ENCODE results near the gene HLF. TPM values are rescaled to one million over a fixed set of nuclear protein-coding genes. Genes with fewer than 3 reads are reported as not detected.

The HLF gene, protein sequence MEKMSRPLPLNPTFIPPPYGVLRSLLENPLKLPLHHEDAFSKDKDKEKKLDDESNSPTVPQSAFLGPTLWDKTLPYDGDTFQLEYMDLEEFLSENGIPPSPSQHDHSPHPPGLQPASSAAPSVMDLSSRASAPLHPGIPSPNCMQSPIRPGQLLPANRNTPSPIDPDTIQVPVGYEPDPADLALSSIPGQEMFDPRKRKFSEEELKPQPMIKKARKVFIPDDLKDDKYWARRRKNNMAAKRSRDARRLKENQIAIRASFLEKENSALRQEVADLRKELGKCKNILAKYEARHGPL
- polyA plus RNA-seq = not detected

DNA sequence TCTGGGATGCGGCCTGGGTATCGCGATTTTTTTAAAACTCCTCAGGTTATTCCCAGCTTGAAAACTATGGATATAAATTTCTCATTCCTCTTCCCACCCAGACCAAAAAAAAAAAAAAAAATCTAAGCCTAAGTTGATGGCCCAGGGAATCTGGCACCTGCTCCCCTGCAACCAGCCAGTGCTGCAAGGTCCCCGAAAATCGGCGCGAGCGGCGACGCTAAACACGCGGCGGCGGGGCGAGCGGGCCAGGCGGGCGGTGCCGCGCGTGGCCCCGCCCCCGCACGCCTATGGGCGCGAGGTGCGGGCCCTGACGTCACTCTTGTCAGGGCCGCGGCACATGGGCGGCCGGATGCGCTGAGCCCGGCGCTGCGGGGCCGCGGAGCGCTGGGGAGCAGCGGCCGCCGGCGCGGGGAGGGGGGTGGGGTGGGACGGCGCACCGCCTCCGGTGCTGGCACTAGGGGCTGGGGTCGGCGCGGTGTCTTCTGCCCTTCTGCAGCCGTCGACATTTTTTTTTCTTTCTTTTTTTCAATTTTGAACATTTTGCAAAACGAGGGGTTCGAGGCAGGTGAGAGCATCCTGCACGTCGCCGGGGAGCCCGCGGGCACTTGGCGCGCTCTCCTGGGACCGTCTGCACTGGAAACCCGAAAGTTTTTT lies at the start of gene HLF:
Gene HLF, plus strand, starts transcription at position 316 of the 654 bp plus-strand sequence. CDS start 525 bp downstream, outside the sequence.
- peaks cover 1 to 11% (median 2%) of the 10 kb centered on the region in 3 donors for H3K9me3 Mint-ChIP-seq
- H3K27me3 Mint-ChIP-seq = peaks cover 72% of the 10 kb centered on the region
- H3K4me1 Mint-ChIP-seq = peaks cover 6 to 22% (median 8%) of the 10 kb centered on the region in 3 donors
- H3K4me3 Mint-ChIP-seq = peak within 1 kb of the TSS; percentile 52 to 88 (median 78)
- H3K27ac Mint-ChIP-seq = peak within 1 kb of the TSS; percentile 16 to 84 (median 51)
- H3K36me3 Mint-ChIP-seq = no peaks in the 10 kb centered on the region

DNA sequence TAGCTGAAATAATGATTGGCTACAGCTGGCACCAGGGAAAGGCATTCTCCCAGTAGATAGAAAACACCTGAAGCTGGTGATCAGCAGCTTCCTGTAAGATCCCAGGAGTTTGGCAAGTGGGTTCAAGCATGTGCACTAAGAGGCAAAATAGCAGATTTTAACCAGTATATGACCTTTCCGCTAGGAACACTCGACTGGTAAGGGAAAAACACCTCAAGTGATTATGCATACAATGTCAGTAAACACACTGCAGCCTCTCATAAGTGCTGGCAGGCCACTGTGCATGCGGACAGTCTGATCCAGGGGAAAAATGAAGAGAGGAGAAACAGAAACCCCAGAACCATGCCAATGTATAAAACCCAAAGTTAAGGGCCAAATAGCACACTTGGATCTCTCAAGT lies 49.0 kb upstream of the HLF start:
- Mint-ChIP-seq H3K27ac (no peak overlapping the region), H3K9me3 (peaks cover 0 to 3% (median 3%) of the 10 kb centered on the region in 3 donors), H3K36me3 (no peaks in the 10 kb centered on the region), H3K4me3 (no peak overlapping the region), H3K27me3 (peaks cover 7% of the 10 kb centered on the region), H3K4me1 (no peaks in the 10 kb centered on the region)

DNA sequence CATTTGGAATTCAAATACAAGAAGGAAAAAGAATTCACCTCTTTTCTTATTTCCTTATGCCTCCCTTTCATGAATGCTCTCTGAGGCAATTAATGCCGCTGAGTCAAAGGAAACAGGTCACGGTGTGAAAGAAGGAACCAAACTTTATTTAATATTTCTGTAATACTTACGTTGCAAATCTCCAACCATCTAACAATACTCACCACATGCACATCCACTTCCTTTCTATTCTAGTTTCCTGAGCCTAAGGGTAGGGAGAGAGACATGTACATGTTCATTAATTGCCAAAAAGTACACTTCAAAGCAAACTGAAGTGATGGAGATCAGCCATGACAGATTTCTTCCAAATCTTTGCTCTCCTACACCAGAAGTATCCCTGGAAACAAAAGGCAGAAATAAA lies 47.9 kb upstream of the HLF start:
- Mint-ChIP-seq H3K36me3 (no peaks in the 10 kb centered on the region), H3K27me3 (peaks cover 7% of the 10 kb centered on the region), H3K27ac (no peak overlapping the region), H3K9me3 (peaks cover 0 to 3% (median 3%) of the 10 kb centered on the region in 3 donors), H3K4me3 (no peak overlapping the region), H3K4me1 (no peaks in the 10 kb centered on the region)

DNA sequence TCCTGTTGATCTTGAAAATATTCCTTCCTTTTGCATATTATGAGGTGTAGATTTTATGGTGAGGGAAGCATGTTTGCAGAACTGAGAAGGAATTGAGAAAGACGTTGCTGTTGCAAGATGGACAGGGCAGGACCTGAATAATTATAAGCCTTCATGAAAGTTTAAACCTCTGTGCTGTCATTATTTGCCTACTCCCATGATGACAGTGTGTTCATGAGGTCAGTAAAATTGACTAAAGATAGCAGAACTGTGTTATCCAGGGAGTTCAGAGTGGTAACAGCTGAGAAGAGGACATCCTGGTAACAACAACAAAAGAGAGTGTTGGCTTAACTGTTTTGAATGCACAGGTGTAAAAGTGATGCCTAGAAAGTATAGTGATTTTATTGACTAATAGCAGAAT lies 45.3 kb upstream of the HLF start:
- Mint-ChIP-seq H3K9me3 (peaks cover 0 to 3% (median 3%) of the 10 kb centered on the region in 3 donors), H3K4me3 (no peak overlapping the region), H3K4me1 (no peaks in the 10 kb centered on the region), H3K27ac (no peak overlapping the region), H3K27me3 (peaks cover 11% of the 10 kb centered on the region), H3K36me3 (no peaks in the 10 kb centered on the region)

DNA sequence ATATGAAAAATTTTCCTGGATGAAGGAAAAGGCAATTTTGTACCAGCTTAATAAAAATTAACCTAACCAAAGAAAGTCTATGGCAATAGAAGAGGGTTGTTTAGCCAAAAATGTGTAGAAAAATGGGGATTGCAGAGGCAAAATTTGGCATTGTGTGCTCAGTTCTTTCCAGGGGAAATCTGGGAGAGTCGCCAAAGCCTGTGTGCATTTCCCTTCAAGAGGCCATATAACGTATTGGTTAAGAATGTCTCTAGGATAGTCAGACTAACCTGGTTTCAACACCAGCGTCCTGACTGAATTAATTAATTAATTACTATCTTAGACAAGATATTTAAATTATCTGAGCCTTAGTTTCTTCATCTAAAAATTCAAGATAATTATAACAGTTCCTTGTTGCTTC lies 44.8 kb upstream of the HLF start:
- no peaks in the 10 kb centered on the region for H3K36me3 Mint-ChIP-seq
- H3K27ac Mint-ChIP-seq = no peak overlapping the region
- H3K4me1 Mint-ChIP-seq = no peaks in the 10 kb centered on the region
- no peak overlapping the region for H3K4me3 Mint-ChIP-seq
- H3K9me3 Mint-ChIP-seq = peaks cover 0 to 3% (median 0%) of the 10 kb centered on the region in 3 donors
- H3K27me3 Mint-ChIP-seq = peaks cover 11% of the 10 kb centered on the region

DNA sequence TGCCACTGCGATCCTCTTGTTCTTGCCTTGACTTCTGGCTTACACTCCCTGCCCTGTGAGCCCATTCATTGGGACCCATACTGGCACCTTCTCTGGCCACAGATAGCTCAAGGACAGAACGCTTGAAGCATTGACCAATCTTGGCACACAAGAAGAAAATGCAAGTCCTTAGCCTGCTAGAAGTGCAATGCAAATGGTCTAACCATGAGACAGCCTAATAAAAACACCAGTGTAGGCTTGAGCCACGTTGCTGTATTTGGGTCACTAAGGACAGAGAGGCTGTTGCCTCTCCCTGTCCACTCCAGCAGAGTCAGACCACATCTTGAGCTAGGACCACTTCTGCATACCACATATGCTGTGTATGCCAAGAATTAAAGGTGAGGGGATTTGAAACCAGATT lies 41.2 kb upstream of the HLF start:
- H3K9me3 Mint-ChIP-seq = peaks cover 0 to under 1% (median 0%) of the 10 kb centered on the region in 3 donors
- H3K27ac Mint-ChIP-seq = no peak overlapping the region
- no peak overlapping the region for H3K4me3 Mint-ChIP-seq
- H3K4me1 Mint-ChIP-seq = no peaks in the 10 kb centered on the region
- peaks cover 14% of the 10 kb centered on the region for H3K27me3 Mint-ChIP-seq
- H3K36me3 Mint-ChIP-seq = no peaks in the 10 kb centered on the region

DNA sequence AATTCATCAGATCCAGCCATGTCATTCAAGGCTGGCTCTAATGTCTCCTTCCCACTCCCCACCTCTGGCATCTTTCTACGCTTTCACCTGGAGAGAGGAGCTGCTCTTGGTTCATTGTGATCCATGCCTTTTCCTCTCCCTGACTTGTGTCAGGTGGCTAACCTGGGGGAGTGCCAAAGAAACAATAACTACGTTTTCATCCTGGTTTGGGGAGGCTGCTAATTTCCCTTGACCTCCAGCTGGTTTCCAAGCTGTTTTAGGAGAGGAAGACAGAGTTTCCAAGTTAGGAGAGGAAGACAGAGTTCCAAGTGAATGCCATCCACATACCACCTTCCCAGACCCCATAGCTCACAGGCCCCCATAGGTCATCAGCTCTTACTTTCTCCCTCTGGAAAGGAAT lies 40.0 kb upstream of the HLF start:
- no peaks in the 10 kb centered on the region for H3K4me1 Mint-ChIP-seq
- no peak overlapping the region for H3K4me3 Mint-ChIP-seq
- no peak overlapping the region for H3K27ac Mint-ChIP-seq
- no peaks in the 10 kb centered on the region for H3K9me3 Mint-ChIP-seq
- H3K36me3 Mint-ChIP-seq = no peaks in the 10 kb centered on the region
- H3K27me3 Mint-ChIP-seq = peaks cover 16% of the 10 kb centered on the region

DNA sequence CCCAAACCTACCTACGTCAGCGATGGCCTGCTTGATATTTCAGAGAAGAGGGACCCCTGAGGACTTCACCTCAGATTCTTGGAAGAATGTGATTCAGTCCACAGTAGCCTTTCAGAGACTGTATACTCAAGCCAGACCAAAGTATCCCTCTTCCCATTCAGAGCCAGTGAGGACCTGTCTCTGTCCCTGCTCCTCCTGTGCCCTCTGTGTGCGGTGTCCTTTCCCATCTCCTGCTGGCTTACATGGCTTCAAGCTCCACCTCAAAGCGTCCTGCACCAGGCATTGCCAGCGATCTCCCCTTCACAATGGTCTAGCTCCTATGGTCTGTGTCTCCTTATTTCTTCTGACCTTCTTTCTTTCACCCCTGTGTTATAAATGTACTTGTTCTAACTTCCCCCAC lies 39.5 kb upstream of the HLF start:
- no peak overlapping the region for H3K4me3 Mint-ChIP-seq
- no peak overlapping the region for H3K27ac Mint-ChIP-seq
- no peaks in the 10 kb centered on the region for H3K9me3 Mint-ChIP-seq

DNA sequence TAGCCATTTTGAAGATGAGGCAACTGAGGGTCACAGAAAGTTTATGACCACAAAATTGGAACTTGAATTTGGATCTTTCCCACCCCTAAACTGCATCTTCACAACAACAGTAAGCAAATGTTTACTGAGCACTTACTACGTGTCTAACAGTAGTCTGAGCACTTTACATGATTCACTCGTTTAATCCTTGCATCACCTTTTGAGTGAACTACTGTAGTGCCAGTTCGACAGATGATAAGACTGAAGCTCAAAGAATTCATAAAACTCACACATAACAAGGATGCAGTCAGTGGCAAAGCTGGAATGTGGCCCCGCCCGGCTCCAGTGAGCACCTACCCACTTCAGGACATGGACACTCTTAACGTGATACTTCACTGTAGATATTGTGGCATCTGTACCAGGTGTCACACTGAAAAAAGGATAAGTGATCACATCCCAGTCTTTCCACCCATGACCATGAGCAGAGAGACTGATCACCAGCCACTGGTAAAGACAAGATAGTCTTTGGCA lies 36.0 kb upstream of the HLF start:
- Mint-ChIP-seq H3K4me1 (peaks cover 0 to 2% (median 1%) of the 10 kb centered on the region in 3 donors), H3K27ac (peak overlapping the region in 1 of 3 donors; percentile 50), H3K9me3 (no peaks in the 10 kb centered on the region), H3K36me3 (peaks cover 4% of the 10 kb centered on the region), H3K27me3 (peaks cover 14% of the 10 kb centered on the region), H3K4me3 (no peak overlapping the region)

More for the DNA sequence above, 39.5 kb upstream of the HLF start:
- Mint-ChIP-seq H3K27me3 (peaks cover 16% of the 10 kb centered on the region), H3K36me3 (no peaks in the 10 kb centered on the region), H3K4me1 (no peaks in the 10 kb centered on the region)

DNA sequence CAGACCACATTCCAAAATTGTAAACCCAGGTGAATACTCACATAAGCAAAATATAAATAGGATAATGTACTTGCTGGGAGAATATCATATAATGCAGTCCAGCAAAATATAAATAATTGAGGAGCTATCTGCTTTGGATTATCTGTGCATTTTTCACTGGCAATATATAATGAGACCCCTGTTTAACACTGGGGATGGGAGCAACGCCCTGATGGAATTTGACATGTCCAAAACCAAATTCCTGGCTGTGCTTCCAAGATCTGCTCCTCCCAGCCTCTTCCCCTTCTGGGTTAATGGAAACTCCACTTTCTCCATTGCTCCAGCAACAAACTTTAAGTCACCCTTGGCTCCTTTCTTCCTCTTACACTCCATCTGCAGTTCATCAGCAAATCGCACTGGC lies 35.5 kb upstream of the HLF start:
- H3K36me3 Mint-ChIP-seq = peaks cover 6% of the 10 kb centered on the region
- H3K4me1 Mint-ChIP-seq = peaks cover 2 to 7% (median 6%) of the 10 kb centered on the region in 3 donors
- H3K27ac Mint-ChIP-seq = peak overlapping the region in 1 of 3 donors; percentile 50

DNA sequence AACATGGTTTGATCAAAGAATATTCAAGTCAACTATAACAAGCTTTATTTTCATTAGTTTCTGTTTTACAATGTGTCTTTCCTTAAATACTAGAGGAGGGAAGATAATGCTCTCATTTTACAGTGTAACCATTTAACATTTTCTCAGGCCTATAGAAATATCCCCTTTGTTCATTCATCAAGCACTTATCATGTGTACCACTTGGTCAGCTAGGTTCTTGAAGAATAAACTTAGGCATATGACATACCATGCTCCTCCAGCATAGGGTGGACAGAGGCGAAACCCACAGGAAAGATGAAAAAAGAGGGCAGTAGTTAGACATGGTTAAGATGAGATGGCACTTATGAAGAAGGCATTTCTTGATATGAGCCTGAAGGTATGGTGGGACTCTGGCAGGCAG lies 34.0 kb upstream of the HLF start:
- Mint-ChIP-seq H3K27ac (no peak overlapping the region), H3K4me1 (peaks cover 5 to 10% (median 8%) of the 10 kb centered on the region in 3 donors), H3K4me3 (no peak overlapping the region), H3K9me3 (no peaks in the 10 kb centered on the region), H3K27me3 (peaks cover 9% of the 10 kb centered on the region), H3K36me3 (peaks cover 6% of the 10 kb centered on the region)

More for the DNA sequence above, 35.5 kb upstream of the HLF start:
- no peaks in the 10 kb centered on the region for H3K9me3 Mint-ChIP-seq
- H3K4me3 Mint-ChIP-seq = peak overlapping the region in 1 of 4 donors; percentile 22
- peaks cover 11% of the 10 kb centered on the region for H3K27me3 Mint-ChIP-seq

DNA sequence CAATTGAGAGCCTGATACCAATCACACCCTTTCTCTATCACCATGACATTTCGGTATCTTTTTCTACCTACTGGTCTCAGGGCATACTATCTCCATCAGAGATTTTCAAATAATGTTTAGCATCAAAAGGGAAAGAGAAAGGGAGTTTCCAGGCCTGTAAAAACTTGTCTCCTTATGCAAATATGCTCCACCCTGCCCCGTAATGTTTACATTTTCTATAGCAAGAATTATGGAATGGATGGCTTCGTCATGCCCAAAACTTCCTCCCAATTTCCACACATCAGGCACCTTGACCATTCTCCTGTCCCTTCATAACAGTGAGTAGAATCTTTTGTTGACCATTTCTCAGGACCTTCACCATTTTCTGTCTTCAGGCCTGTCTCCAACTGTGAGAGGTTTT lies 30.9 kb upstream of the HLF start:
- peaks cover 5% of the 10 kb centered on the region for H3K27me3 Mint-ChIP-seq
- peak overlapping the region in 2 of 3 donors; percentile 63 to 78 for H3K27ac Mint-ChIP-seq
- H3K36me3 Mint-ChIP-seq = peaks cover 6% of the 10 kb centered on the region
- H3K4me1 Mint-ChIP-seq = peaks cover 20 to 30% (median 25%) of the 10 kb centered on the region in 3 donors
- no peaks in the 10 kb centered on the region for H3K9me3 Mint-ChIP-seq
- H3K4me3 Mint-ChIP-seq = peak overlapping the region in 1 of 4 donors; percentile 77

DNA sequence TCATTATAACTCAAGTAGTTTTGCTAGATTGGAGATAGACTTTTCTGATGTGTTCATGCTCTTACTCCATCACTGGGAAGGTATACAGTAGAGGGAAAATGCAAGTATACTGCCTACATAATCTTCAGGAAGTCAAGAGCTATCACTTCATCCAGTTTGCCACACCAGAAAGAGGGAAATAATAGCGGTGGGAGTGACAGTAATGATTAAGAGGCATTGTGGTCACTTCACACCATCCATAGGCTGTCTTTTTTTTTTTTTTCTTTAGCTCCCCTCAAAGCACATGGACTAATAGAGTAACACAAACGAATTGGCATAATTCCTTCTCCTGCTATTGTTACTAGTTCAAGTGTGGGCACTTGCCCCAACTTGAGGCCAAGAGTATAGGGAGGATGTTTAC lies 28.4 kb upstream of the HLF start:
- H3K4me3 Mint-ChIP-seq = peak overlapping the region in 2 of 4 donors; percentile 1 to 2
- H3K9me3 Mint-ChIP-seq = no peaks in the 10 kb centered on the region
- H3K27me3 Mint-ChIP-seq = peaks cover 2% of the 10 kb centered on the region
- H3K27ac Mint-ChIP-seq = no peak overlapping the region
- H3K36me3 Mint-ChIP-seq = peaks cover 6% of the 10 kb centered on the region
- H3K4me1 Mint-ChIP-seq = peaks cover 21 to 33% (median 25%) of the 10 kb centered on the region in 3 donors

DNA sequence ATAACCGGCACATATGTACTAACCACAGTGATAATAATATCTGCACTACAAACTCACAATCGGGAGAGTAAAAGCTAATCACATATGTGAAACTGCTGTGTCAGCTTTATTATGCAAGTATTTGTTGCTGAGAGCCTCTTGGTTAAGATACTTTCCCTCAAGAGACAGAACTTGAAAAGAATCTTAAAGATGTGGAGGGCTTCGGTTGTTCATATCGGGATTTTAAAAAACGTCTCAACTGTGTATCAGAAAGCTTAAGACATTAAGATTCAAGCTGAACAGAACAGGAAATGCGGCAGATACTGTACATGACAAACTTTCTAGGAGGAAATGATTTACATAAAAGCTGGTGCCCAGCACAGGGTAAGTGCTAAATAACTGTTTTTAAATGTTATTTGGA lies 27.5 kb upstream of the HLF start:
- Mint-ChIP-seq H3K27ac (peak overlapping the region in 2 of 3 donors; percentile 6 to 24), H3K4me3 (peak overlapping the region; percentile 18 to 94 (median 69)), H3K4me1 (peaks cover 21 to 33% (median 25%) of the 10 kb centered on the region in 3 donors), H3K27me3 (peaks cover 8% of the 10 kb centered on the region), H3K9me3 (peaks cover 0 to 2% (median 0%) of the 10 kb centered on the region in 3 donors), H3K36me3 (peaks cover 6% of the 10 kb centered on the region)

DNA sequence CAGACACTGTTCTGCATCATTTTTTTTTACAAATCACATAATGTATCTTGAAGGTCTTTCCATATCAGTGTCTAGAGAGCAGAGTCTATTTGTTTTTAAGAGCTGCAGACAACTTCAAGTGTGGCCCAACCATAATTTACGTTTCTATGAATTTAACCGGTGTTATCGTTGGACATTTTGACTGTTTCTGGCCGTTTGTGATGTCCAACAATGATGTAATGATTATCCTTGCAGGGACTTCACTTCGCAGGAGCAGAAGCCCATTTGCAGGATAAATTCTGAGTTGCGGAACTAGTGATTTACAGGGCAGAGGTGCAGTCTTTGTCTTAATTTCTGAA lies 26.9 kb upstream of the HLF start:
- Mint-ChIP-seq H3K4me1 (peaks cover 21 to 33% (median 25%) of the 10 kb centered on the region in 3 donors), H3K36me3 (peaks cover 5% of the 10 kb centered on the region), H3K27me3 (peaks cover 11% of the 10 kb centered on the region), H3K9me3 (peaks cover 0 to 2% (median 0%) of the 10 kb centered on the region in 3 donors), H3K4me3 (peak overlapping the region; percentile 18 to 94 (median 80)), H3K27ac (no peak overlapping the region)

Data from IgD-negative memory B cell (primary cell).